Cardiac muscle cell (in vitro differentiated cells and primary cell): ENCODE data around the gene PPP3CA. TPM values are rescaled to one million over a fixed set of nuclear protein-coding genes. Genes with fewer than 3 reads are reported as not detected.

ENCODE experiments used
- DNase-seq, 2 donors: peaks; one replicate each; pipeline versions ENCODE4 v3.0.0 to v3.0.0-alpha.2; 2010 to 2017; ENCODE audit warnings: low read depth in 1 of 2, low spot score in 1 of 2
- H3K27ac ChIP-seq: fragments of 200-600 bp; sonication (generic); 2 replicates; pipeline ENCODE4 v1.5.1; 2016
- H3K27me3 ChIP-seq: fragments of 200-600 bp; sonication (generic); 2 replicates; pipeline ENCODE4 v1.6.0; 2016; ENCODE audit warnings: control low read depth
- H3K36me3 ChIP-seq: fragments of 200-600 bp; sonication (generic); 2 replicates; pipeline ENCODE4 v1.5.1; 2016; ENCODE audit warnings: control low read depth
- H3K4me1 ChIP-seq: fragments of 200-600 bp; sonication (generic); 2 replicates; pipeline ENCODE4 v1.8.1; 2017; ENCODE audit warnings: low read depth, mild to moderate bottlenecking, mixed run types
- H3K4me3 ChIP-seq: fragments of 200-600 bp; sonication (generic); 2 replicates; pipeline ENCODE4 v1.5.1; 2016; ENCODE audit warnings: mild to moderate bottlenecking
- H3K9me3 ChIP-seq: fragments of 200-600 bp; sonication (generic); 2 replicates; pipeline ENCODE4 v1.5.1; 2017; ENCODE audit warnings: low read depth, mild to moderate bottlenecking, control low read depth
- CTCF ChIP-seq: IDR thresholded peaks from 2 replicates; pipeline ENCODE4 v1.5.1; 2012; ENCODE audit warnings: low read depth, mild to moderate bottlenecking, low read length
- polyA plus RNA-seq: library from polyadenylated mRNA; unstranded; fragments of >200 nt; fragmentation: Nextera tagmentation; extraction: Ambion mirVana; gene quantifications from 2 replicates; pipeline ENCODE4 v1.2.1, GENCODE V29; 2016
- total RNA-seq: library from RNA; depleted of rRNA; stranded (reverse); fragments of >200 nt; gene quantifications from 2 replicates; pipeline ENCODE4 v1.2.3, GENCODE V29; 2016

Gene PPP3CA
- total and polyA plus RNA-seq, 2 experiments from 2014 or later: 8.2 to 21.3 TPM

- Histone ChIP-seq H3K27me3 (no peaks in the 10 kb centered on the region), H3K9me3 (no peaks in the 10 kb centered on the region), H3K4me1 (no peaks in the 10 kb centered on the region), H3K27ac (no peak overlapping the region), H3K36me3 (no peaks in the 10 kb centered on the region), H3K4me3 (no peak overlapping the region)
- no peak for TF ChIP-seq CTCF
- no peak for DNase-seq
These were observed 48.3 kb downstream of the PPP3CA start for GRCh38 chr4:101299021-101299420.

DNA sequence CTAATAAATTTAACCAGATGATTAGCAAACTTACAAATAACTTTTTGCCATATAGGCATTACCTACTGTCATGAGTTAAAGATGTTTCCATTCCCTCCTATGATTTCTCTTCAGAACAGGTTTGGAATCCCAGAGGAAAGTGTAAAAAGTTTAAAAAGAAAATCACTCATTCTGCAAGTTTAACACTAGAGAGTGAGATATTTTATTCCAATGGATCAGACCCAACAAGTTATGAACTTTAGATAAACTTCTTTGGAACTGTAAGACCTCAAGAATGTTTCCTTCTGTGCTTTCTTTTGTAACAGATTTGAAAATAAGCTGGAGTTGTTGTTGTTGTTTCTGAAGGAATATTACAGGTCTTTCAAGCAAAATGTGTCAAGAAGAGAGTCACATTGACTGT, 51.6 kb downstream of the PPP3CA start:
- DNase-seq: peak in 1 of 2 donors; percentile 11
- TF ChIP-seq CTCF: no peak
- no peaks in the 10 kb centered on the region for H3K9me3 ChIP-seq
- H3K27me3 ChIP-seq: no peaks in the 10 kb centered on the region
- no peak overlapping the region for H3K4me3 ChIP-seq
- H3K36me3 ChIP-seq: no peaks in the 10 kb centered on the region
- H3K27ac ChIP-seq: no peak overlapping the region
- no peaks in the 10 kb centered on the region for H3K4me1 ChIP-seq

DNA sequence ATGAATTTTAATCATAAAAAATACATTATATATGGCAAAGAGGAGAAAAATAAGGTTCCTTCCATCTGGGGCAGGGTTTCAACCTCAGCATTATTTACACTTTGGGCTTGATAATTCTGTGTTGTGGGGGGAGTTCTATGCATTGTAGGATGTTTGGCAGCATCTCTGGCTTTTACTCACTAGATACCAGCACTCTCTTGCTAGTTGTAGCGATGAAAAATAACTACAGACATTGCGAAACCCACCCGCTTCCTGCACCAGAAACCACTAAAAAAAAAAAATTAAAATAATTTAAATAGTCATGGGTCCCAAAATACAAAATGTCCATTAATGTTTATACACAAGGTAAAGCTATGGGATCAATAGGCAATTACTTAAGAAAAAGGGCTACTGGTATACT, 52.7 kb downstream of the PPP3CA start:
- Histone ChIP-seq H3K27me3 (no peaks in the 10 kb centered on the region), H3K4me3 (no peak overlapping the region), H3K27ac (no peak overlapping the region), H3K9me3 (no peaks in the 10 kb centered on the region), H3K36me3 (no peaks in the 10 kb centered on the region), H3K4me1 (no peaks in the 10 kb centered on the region)
- peak in 1 of 2 donors; percentile 47 for DNase-seq
- TF ChIP-seq CTCF: no peak

DNA sequence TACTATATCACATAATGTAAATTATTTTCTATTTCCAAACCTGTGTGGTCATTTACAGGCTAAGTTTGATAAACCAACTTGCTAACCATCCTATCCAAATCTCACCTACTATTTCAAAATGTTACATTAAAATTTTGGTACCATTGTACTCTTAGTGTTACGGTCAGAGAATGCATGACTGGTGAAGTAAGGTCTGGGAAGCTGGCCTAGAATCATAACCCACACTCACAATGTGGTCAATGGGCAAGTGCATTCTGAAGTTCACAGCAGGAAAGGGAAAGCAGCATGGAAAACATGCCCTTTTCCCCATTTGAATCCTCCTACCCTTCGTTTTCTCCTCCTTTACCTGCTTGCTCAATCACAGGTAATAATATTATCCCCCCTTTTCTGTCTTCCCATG, 54.4 kb downstream of the PPP3CA start:
- H3K9me3 ChIP-seq: no peaks in the 10 kb centered on the region
- H3K27ac ChIP-seq: no peak overlapping the region
- H3K4me3 ChIP-seq: no peak overlapping the region
- peaks cover 3% of the 10 kb centered on the region for H3K4me1 ChIP-seq
- no peaks in the 10 kb centered on the region for H3K36me3 ChIP-seq
- TF ChIP-seq CTCF: no peak
- peak in 1 of 2 donors; percentile 53 for DNase-seq
- no peaks in the 10 kb centered on the region for H3K27me3 ChIP-seq

GRCh38 chr4:101292214-101292613, 55.1 kb downstream of the PPP3CA start:
- no peak overlapping the region for H3K4me3 ChIP-seq
- H3K27ac ChIP-seq: no peak overlapping the region
- H3K27me3 ChIP-seq: no peaks in the 10 kb centered on the region
- peaks cover 10% of the 10 kb centered on the region for H3K4me1 ChIP-seq
- H3K9me3 ChIP-seq: no peaks in the 10 kb centered on the region
- no peak for TF ChIP-seq CTCF
- H3K36me3 ChIP-seq: no peaks in the 10 kb centered on the region
- DNase-seq: no peak

GRCh38 chr4:101291198-101291597, 56.1 kb downstream of the PPP3CA start:
- peak in 1 of 2 donors; percentile 14 for DNase-seq
- no peaks in the 10 kb centered on the region for H3K36me3 ChIP-seq

More at GRCh38 chr4:101291198-101291597, 56.1 kb downstream of the PPP3CA start:
- no peak for TF ChIP-seq CTCF
- no peaks in the 10 kb centered on the region for H3K9me3 ChIP-seq
- peaks cover 20% of the 10 kb centered on the region for H3K4me1 ChIP-seq
- no peak overlapping the region for H3K4me3 ChIP-seq
- no peak overlapping the region for H3K27ac ChIP-seq
- H3K27me3 ChIP-seq: no peaks in the 10 kb centered on the region
